Measurements from ENCODE around the gene ZNF652.

Gene ZNF652

GRCh38 chr17:49244839-49245238 is 117.2 kb downstream of the ZNF652 start:
- no peak overlapping the region for H3K4me3 ChIP-seq (ENCODE audit: low read depth, low read length)
- DNase-seq (ENCODE audit: low read depth) = no peak
- TF ChIP-seq CTCF (IDR thresholded peaks at IDR 0.05; ENCODE audit: control insufficient read depth, extremely low read depth, insufficient read depth) = no peak
